Stimulated activated CD8-positive, alpha-beta memory T cell treated with anti-CD3 and anti-CD28 coated beads, Interleukin-4, amount 100 ng/mL, for 48 hours (primary cell): ENCODE measurements around the gene SFMBT2.
"Not testable (repeated sequence)": the region's sequence is repeated elsewhere in the genome, so short reads cannot be mapped to it uniquely, and the experiment has no call there.

Experiments
- DNase-seq: peaks from one replicate; pipeline ENCODE4 v3.0.0-alpha.2; 2020

Gene SFMBT2

DNA sequence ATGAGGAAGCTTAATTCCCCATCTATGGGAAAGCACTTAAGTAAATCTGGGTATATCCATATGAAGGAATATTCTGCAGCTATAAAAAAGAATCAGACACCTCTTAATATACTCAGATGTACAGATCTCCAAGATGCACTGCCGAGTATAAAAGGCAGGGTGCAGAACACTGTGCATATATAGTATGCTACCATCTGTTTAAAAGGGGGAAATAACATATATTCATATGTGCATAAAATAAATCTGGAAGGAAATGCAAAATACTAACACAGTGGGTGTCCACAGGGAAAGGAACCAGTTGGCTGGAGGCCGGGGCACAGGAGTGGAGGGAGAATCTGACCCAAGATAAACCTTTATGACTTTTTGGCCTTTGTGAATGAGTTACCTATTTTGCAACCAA is 201.4 kb downstream of the SFMBT2 start:
- DNase-seq = no peak

DNA sequence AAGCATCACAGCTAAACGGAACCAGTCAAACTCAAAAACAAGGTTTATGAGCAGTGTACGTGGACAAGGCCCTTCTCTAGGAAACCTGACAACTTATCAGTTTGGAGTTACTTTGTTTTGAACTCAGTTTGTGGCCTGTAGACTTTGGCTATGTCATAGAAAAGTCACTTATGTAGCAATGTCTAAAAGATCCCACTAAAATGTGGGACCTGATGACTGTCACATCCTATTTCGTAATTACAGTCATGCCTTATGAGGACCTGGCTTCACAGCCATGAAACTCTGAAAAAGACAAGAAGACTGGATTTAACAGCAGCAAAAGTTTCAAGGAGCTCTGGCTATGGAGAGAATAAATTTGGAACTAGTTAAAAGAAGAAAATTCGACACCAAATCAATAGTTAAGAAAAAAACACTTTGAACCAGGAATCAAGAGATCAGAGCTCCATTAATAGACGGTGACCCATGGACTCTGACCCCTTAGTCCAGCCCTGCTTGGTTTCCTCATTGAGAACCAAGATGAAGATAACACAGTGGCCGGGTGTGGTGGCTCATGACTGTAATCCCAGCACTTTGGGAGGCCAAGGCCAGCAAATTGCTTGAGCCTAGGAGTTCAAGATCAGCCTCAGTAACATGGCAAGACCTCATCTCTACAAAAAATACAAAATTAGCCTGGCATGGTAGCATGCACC is 204.3 kb downstream of the SFMBT2 start:
- no peak for DNase-seq

DNA sequence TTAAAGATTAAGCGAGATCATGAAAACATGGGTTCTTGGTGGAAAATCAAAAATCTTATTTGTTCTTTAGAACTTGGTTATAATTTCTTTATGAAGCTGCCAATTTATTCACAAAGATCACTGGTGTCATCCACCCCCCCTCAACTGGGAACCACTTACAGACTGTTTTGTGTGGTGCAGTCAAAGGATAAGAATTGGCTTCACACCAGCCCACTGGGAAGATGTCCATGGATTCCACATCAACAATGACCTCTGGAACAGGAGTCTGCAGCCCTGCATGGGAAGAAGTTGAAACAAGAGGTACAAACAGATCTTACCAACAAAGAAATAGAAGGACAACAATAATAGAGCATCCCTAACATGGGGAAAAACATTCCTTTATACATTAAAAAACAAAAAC is 205.2 kb downstream of the SFMBT2 start:
- DNase-seq = no peak

DNA sequence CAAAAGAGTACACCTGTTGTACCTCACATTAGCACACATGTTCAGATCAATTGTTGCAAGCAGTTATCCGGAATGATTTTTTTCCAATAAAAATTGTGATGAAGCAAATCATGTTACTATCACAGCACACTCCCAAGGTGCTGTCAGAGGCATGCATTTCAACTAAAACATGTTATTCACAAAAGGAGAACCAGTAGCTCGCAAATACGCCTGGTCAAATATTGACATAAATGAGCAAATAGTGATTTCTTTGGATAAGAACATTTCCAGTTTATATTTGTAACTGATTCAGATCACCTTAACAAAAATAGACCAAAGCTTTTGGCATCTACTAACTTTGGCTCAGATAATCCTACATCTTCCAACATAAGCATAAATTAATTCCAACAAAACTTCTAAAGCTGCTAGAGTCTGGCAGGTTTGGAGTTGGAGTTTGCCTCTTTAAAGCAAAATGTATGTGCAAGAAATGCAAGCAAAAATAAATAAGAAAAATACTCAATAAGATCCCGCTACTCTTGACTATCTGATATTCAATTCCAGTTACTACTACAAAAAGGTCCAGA is 208.0 kb downstream of the SFMBT2 start:
- DNase-seq = no peak

DNA sequence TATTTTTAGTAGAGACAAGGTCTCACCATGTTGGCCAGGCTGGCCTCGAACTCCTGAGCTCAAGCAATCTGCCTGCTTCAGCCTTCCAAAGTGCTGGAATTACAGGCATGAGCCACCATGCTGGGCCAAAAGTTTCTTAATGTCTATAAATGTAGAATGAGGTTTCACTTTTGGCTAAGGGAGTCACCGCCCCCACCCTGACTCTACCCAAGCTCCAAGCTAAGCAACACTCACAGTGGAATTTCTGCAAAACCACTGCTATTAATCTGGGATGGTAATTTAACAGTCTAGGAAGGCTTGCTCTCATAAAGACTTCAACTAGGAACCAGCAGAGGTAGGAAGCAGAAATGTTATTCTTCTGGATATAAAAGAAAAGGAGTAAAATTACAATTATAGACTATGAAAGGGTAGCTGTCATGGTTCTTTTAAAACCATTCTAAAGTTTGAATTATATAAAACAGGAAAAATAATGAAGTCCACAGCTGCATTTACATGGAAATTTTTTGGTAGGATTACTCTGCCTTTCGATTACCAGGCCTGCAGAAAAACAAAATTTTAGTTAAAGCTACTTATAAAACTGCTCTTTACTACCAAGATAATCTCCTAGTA is 211.6 kb downstream of the SFMBT2 start:
- no peak for DNase-seq

DNA sequence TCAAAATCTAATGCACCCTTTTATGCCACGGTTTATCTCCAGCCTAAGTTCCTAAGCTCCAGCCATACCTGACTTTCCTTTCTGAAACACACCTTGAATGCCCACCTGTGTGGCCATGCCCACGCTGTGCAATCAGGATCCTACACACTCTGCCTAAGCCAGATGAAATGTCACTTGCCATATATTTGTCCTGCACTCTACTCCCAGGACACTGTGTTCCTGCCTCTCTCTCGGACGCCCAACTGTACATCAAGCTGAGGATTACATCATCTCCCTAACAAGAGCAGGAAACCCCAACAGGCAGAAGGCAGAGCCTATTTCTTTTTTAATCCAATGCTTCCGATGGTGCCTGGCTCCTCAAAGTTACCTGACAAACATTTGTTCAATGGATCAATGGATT is 214.6 kb downstream of the SFMBT2 start:
- no peak for DNase-seq

DNA sequence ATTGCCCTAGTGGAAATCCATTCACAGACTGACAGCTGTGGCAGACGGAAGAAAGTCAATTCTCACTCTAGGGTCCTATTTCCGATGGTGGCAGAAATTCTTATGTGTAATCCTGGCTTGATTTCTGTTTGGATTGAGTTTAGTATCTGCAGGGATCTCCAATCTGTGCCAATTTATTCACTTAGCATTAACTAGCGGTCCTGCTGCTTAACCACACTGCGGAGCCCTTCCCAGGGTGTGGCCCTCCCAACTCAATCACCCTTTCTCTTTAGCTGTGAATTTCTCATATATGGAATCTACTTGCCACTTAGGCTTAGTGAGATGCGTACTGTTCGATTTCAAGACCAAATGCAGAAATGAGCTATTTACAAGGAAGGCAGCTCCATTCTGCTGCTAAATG is 215.7 kb downstream of the SFMBT2 start:
- no peak for DNase-seq

DNA sequence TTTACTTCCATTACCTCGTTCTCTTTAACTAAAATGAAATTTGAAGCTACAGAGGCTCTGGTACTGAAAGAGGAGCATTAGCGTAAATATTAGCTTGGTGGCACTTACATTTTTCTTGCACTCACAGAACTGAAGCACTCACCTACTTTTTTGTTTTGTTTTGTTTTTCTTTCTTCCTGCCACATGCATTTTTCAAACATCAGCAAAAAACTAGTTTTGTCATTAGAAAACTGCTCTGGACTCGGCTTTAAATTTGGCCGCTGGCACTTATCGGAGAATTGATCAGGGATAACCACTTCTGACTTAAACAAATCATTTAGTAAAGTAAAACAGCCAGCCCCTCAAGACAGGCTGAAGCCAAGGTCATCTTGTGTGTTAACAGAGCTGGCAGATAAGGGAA is 216.3 kb downstream of the SFMBT2 start:
- no peak for DNase-seq

DNA sequence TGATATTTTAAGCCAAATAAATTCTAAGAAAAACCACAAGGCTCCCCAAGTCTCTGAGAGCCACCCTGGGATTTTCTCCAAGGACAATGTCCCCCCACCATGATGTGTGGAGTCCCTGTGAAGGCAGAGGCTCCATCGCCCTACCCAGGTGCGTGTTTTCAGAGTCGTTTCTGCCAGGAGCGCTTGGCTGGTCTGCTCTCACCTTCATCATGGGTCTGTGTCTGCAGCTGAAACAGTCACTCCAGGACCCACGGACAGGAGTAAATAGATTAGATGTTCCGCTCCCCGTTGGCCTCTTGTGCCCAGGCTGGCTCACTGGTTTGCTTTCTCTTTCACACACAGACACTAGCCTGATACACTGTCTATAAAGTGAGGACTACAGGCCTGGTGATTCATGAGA is 217.5 kb downstream of the SFMBT2 start:
- DNase-seq = peak; percentile 52

DNA sequence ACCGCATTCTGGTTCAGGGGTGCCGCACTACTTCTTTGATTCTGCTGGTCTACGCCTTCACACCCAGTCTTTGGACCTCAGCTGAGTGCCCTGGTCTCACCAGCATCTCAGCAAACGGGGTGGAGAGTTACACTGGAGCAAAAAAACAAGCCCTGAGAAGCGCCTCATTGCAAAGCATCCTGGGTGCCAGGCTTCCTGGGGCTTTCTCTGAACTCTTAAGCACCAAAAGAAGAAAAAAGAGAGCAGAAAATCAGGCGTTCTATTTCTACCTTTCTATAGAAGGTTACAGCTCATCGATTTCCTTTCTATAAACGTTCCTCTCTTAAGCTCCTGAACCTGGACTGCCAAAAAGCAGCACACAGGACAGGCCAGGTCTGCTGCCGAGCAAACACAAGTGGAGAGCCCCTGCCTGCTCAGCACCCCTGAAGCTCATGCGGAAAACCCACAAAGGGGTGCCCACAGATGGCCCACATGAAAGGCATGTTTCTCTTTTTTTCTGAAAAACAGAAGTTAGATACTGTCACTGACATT is 217.9 kb downstream of the SFMBT2 start:
- peak; percentile 66 for DNase-seq

DNA sequence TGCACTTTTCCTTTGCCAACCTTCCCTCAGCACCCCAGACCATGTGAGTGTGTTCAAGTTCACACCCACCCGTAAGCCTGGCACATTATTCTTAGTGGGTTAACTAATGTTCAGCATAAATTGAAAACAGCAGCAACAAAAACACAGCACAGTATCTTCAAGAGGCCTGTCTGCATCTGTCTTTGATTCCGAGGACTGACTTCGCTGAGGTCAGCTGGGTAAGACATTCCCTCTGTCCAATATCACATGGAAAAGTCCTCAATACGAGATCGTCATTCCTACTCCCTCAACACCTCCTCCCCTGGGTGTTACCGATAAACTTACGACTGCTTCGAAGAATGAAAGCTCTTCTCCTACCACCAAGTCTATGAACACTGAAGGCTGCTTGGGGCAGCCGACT is 218.8 kb downstream of the SFMBT2 start:
- no peak for DNase-seq

DNA sequence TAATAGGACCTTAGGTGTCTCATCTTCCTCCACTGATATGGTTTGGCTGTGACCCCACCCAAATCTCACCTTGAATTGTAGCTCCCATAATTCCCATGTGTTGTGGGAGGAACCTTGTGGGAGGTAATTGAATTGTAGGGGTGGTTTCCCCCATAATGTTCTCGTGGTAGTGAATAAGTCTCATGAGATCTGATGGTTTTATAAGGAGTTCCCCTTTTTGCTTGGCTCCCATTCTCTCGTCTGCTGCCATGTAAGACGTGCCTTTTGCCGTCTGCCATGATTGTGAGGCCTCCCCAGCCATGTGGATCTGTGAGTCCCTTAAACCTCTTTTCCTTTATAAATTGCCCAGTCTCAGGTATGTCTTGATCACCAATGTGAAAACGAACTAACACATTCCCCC is 220.1 kb downstream of the SFMBT2 start:
- DNase-seq = not testable (repeated sequence)

DNA sequence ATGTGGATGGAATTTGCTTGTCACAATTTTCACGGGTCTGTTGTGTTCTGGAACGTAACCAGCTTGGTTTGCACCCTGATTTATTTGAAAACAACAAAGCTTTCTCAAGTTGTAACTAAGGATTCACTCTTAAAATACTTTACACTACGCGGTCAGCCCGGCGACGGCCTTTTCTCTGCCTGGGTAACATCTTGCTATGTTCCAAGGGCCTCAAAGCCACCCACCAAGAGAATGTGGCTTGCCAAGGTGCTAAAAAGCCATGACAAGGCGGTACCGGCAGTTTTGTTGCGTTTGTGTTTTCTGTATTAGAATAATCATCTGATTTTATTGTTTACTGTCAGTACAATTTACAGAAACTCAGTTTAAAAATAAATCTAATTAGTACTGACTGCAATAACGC is 220.9 kb downstream of the SFMBT2 start:
- no peak for DNase-seq

DNA sequence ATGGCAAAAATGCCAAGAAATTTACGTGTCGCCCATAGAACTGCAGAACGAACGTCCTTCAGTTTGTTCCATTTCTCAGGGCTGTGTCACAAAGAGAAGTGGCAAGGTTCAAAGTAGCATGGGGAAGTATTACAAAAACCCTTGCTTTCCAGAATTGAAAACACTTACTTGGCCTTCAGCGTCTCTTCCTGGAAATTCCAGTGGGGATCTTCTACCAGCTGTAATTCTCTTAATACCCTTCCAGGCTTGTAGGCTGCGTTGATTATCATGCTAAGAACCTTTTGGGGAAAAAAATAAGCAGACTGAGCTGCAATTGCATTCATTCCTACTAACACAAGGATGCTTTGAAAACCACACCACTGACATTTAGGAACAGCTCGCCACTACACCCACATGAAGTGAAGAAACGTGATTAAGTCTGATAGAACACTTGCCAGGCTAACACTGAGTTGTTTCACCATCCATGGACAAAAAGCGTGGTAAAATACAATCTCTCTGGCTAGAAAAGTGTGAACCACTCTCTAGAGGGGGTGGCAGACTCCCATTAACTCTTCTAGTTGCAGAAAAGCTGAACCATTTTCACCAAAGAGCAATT is 222.3 kb downstream of the SFMBT2 start:
- no peak for DNase-seq

DNA sequence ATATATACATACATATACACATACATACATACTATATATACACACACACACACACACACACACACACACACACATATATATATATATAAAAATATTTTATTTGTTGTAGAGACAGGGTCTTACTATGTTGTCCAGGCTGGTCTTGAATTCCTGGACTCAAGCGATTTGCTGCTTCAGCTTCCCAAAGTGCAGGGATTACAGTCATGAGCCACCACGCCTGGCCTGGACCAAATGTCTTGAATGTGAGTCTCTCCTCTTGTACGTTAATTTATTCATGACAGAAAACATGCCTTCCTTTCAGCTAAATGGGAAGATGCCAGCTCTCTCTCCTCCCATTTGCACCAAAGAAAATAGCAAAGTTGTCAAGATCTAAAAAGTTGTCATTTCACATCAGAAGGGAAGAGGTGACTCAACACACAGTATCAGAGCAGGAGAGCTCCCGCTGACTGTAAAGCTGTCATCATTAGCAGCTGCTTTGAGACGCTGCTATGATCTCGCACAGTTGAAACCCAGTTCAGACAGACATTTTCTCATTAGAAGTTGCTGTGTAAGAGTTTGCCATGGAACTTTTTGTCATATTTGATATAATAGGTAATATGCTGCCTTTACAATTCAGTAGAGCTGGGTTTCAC is 224.3 kb downstream of the SFMBT2 start:
- DNase-seq = peak; percentile 33

DNA sequence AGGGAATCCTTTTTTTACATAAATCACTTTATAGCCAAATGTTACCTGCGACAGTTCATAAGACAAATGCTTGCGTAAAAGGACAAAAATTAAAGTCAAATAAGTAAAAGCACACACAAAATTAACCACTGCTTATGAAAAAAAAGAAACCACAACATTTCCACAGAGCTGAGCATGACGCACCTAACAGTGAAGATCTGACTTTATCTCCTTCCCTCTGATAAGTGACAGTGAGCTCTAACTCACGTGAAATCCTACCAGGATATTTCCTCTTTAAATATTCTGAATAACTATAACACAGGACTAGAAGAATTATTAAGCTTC is 225.5 kb downstream of the SFMBT2 start:
- DNase-seq = no peak

DNA sequence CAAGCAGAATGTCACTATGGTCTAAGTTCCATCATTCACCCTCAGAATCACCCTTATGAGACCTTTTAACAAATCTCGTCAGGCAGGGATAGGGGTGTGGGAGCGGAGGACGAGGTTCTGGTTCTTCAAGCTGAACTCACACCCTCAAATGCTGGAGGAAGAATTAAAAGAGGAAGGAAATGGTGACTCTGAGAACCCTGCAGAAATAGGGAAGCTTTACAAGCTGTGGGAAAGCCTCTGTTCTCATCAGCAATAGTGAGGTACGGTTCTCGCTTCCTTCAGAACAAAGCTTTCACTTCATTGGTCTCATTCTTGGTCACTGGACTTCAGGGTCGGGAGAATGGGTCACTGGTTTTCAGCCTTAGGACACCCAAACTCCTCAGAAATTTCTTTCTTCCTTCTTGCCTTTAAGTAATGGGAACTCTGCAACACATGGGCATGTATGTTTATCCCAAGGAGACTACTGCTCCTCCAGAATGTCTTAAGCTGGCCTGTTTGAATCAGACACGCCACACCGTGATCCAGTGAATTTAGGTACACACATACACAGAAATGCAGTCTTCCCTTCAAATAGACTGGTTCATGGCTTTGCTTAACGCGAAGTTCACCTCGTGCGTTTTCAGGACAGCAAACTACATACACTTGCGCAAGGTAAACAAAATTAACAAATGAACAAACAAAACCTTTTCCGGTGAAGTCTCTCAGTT is 226.0 kb downstream of the SFMBT2 start:
- DNase-seq = no peak

DNA sequence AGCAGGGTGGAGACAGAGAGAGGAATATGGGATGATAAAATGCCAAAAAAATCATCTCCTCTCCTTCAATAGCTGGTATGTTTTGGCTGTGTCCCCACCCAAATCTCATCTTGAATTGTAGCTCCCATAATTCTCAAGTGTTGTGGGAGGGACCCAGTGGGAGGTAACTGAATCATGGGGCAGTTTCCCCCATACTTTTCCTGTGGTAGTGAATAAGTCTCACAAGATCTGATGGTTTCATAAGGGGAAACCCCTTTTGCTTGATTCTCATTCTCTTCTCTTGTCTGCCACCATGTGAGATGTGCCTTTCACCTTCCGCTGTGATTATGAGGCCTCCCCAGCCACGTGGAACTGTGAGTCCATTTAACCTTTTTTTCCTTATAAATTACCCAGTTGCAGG is 226.7 kb downstream of the SFMBT2 start:
- not testable (repeated sequence) for DNase-seq

DNA sequence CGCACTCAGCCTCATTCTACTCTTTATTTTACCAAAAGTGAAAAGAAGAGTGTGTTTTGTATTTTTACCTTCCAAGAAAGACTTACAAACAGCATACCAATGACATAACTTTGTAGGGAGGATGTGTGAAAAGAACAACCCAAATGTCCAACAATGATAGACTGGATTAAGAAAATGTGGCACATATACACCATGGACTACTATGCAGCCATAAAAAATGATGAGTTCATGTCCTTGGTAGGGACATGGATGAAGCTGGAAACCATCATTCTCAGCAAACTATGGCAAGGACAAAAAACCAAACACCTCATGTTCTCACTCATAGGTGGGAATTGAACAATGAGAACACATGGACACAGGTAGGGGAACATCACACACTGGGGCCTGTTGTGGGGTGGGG is 228.5 kb downstream of the SFMBT2 start:
- not testable (repeated sequence) for DNase-seq

DNA sequence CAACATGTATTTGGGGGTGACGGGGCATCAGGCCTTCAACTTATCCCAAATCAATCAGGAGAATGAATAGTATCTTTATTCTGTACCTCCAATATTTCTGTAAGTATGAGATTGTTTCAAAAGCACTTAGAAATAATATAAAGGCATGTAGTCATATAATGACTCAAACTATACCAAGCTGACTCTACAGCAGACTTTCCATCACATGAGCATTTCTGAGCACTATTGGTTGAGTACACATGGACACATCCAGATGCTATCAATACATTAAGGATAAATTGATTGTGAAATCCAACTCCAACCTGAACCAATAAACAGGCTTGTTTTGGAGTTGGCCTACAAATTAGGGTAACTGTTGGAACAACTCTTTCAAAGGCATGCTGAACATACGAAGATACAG is 229.4 kb downstream of the SFMBT2 start:
- no peak for DNase-seq

DNA sequence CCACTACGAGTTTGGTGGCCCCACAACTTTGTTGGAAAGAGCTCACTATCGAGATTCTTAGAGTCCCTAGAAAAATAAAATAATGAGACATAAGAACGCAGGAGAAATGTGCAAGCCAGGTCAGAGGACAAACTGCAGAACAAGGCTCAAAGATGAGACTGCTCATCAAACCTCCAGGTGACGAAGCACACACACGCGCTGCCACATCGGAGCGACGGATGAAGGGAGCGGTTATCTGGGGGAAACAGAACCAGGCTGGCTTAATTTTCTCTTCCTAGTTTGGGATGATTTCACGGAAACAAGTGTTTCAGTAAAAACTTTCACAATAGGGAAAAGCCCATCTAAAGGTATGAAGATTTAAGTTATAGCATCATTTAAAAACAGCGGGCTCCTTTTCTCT is 231.3 kb downstream of the SFMBT2 start:
- DNase-seq = no peak

DNA sequence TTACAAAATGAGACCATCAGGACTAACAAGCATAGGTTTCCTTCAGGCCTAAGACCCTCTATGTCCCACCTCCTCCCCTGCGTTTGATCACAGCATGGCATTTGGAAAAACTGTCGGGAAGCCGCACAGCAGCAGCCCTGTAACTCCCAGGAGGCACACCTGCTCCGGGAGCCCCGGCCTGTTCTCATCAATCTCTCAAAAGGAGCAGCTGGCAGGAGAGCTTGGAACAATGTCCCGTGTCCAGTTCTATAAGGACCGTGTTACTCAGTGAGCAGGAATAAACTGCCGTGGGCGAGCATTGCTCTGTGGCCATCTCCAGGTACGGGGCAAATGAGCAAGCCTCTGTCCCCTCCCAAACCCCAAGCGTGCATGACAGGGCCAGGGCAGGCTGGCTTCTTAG is 236.9 kb downstream of the SFMBT2 start:
- DNase-seq = no peak

DNA sequence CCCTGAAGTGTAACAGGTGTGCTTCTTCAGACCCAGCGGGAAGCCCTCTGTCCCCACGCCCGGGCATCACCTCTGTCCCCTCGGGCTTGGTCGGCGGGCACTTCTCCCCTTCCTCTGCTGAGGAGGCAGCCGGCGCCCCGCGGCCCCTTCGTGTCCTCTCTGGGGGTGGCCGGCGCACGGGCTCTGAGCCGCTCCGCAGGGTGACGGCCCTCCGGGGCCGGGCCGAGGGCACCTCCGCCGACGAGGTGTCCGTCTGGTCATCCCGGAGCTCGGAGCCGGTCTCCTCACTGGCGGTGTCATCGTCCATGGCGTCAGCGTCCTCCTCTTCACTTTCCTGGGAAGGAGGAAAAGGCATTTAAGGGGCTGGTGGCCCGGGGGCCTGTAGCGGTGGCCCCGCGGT is 239.0 kb downstream of the SFMBT2 start:
- no peak for DNase-seq
